ENCODE measurements around the gene DNM1L.

DNA sequence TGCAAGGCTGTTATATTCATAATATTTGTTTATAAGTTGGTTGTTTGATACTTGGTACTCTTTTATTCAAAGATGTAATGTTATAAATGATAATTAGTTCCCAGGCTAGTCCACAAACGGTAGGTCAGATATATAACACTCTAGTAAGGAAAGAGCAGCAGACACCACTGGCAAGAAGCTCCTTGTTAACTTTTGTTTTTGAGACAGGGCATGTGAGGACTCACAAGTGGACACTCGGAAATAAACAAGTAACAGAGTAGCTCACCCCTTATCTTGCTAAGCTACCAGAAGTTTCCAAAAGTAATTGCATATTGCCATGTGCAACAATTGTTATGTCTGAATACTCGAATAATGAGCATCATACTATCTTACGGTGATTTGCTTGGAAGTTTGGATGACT, 115.2 kb downstream of the DNM1L start:
- TF ChIP-seq, protein P1, sequence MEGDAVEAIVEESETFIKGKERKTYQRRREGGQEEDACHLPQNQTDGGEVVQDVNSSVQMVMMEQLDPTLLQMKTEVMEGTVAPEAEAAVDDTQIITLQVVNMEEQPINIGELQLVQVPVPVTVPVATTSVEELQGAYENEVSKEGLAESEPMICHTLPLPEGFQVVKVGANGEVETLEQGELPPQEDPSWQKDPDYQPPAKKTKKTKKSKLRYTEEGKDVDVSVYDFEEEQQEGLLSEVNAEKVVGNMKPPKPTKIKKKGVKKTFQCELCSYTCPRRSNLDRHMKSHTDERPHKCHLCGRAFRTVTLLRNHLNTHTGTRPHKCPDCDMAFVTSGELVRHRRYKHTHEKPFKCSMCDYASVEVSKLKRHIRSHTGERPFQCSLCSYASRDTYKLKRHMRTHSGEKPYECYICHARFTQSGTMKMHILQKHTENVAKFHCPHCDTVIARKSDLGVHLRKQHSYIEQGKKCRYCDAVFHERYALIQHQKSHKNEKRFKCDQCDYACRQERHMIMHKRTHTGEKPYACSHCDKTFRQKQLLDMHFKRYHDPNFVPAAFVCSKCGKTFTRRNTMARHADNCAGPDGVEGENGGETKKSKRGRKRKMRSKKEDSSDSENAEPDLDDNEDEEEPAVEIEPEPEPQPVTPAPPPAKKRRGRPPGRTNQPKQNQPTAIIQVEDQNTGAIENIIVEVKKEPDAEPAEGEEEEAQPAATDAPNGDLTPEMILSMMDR (conservative IDR thresholded peaks at IDR 0.05; ENCODE audit: low read length), result no peak
- no peak for TF ChIP-seq EZH2phosphoT487 (IDR thresholded peaks at IDR 0.05; ENCODE audit: borderline replicate concordance, low read depth, low read length)

Data from OCI-LY7 (cell line).